ENCODE measurements around the gene SDC4. TPM values are rescaled to one million over a fixed set of nuclear protein-coding genes. Genes with fewer than 3 reads are reported as not detected.

SDC4 gene
- total RNA-seq, result 10 to 100 TPM in 3 of 4 donors, 1 to 10 TPM in 1; 7.9 to 77.9 (median 48.4) TPM

GRCh38 chr20:45347936-45348778, at the start of gene SDC4:
Gene SDC4 (minus strand): TSS chr20:45348424. CDS start chr20:45348384, 40 bp downstream.
- DNase-seq, result peak; percentile 73 to 76
- peaks cover 0 to 16% of the 10 kb centered on the region in 2 donors for H3K4me1 ChIP-seq

GRCh38 chr20:45395114-45395415, 46.8 kb upstream of the SDC4 start:
- Histone ChIP-seq H3K27ac (no peak overlapping the region), H3K9me3 (no peaks in the 10 kb centered on the region), H3K4me3 (no peak overlapping the region), H3K4me1 (no peaks in the 10 kb centered on the region), H3K36me3 (no peaks in the 10 kb centered on the region), H3K27me3 (no peaks in the 10 kb centered on the region)
- intact Hi-C loops (cut with DNase I; ENCODE audit: low total_unique reads), result no loop called here
- no peak for DNase-seq
- TF ChIP-seq POLR2A (IDR thresholded peaks at IDR 0.05), result no peak
- TF ChIP-seq, protein P1, sequence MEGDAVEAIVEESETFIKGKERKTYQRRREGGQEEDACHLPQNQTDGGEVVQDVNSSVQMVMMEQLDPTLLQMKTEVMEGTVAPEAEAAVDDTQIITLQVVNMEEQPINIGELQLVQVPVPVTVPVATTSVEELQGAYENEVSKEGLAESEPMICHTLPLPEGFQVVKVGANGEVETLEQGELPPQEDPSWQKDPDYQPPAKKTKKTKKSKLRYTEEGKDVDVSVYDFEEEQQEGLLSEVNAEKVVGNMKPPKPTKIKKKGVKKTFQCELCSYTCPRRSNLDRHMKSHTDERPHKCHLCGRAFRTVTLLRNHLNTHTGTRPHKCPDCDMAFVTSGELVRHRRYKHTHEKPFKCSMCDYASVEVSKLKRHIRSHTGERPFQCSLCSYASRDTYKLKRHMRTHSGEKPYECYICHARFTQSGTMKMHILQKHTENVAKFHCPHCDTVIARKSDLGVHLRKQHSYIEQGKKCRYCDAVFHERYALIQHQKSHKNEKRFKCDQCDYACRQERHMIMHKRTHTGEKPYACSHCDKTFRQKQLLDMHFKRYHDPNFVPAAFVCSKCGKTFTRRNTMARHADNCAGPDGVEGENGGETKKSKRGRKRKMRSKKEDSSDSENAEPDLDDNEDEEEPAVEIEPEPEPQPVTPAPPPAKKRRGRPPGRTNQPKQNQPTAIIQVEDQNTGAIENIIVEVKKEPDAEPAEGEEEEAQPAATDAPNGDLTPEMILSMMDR (IDR thresholded peaks at IDR 0.05), result no peak

More at GRCh38 chr20:45347936-45348778, at the start of gene SDC4:
- Histone ChIP-seq H3K27me3 (no peaks in the 10 kb centered on the region), H3K9me3 (no peaks in the 10 kb centered on the region), H3K27ac (peak within 1 kb of the TSS; percentile 91 to 97), H3K36me3 (no peaks in the 10 kb centered on the region), H3K4me3 (peak within 1 kb of the TSS; percentile 78)
- intact Hi-C loops (cut with DNase I; ENCODE audit: low total_unique reads), result no loop called here
- TF ChIP-seq, protein P1 (IDR thresholded peaks at IDR 0.05), result peak in 1 of 4 experiments; percentile 5
- TF ChIP-seq POLR2A (IDR thresholded peaks at IDR 0.05), result peak in 1 of 2 donors; percentile 93

DNA sequence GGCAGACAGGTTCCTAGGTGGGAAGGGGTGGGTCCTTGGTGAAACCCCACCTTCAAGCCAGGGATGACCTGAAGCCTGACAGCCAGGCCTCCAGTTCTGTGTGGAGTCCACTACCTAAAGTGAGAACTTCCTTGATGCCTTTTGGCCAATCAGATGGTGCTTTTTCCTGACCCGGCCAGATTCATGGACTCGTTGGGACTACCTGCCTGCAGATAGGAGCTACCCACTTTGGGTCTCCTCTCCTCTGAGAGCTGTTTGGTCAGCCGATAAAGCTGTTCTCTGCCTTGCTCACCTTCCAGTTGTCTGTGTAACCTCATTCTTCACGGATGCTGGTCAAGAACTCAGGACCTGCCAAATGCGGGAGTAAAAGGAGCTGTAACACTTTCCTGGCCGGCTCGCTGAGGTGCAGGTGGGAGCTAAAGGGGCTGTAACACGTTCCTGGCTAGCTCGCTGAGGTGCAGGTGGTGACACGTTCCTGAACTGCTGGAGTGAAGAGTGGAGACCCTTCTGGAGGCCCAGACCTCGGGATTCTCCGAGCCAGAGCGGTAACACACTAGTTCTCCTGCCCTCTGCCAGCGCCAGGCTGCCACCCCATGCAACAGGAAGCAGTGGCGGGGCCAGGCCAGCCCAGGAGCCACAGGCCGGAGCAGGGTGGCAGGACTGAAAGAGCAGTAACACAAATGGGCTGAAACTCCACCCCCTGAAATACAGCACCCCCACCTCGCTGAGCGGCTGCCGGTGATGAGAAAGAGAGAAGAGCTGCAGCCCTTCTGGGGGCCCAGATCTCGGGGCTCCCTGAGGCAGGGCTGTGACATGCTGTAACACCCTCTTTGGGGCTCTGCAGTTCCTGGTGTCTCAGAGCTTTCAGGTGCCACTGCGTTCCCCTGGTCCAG, 46.2 kb upstream of the SDC4 start:
- no peak overlapping the region for H3K4me3 ChIP-seq
- no peaks in the 10 kb centered on the region for H3K27me3 ChIP-seq
- TF ChIP-seq, protein P1 (IDR thresholded peaks at IDR 0.05), result no peak
- no peak for TF ChIP-seq POLR2A (IDR thresholded peaks at IDR 0.05)
- H3K27ac ChIP-seq, result no peak overlapping the region
- DNase-seq, result no peak
- H3K36me3 ChIP-seq, result no peaks in the 10 kb centered on the region
- H3K4me1 ChIP-seq, result no peaks in the 10 kb centered on the region
- intact Hi-C loops (cut with DNase I; ENCODE audit: low total_unique reads), result no loop called here
- no peaks in the 10 kb centered on the region for H3K9me3 ChIP-seq

DNA sequence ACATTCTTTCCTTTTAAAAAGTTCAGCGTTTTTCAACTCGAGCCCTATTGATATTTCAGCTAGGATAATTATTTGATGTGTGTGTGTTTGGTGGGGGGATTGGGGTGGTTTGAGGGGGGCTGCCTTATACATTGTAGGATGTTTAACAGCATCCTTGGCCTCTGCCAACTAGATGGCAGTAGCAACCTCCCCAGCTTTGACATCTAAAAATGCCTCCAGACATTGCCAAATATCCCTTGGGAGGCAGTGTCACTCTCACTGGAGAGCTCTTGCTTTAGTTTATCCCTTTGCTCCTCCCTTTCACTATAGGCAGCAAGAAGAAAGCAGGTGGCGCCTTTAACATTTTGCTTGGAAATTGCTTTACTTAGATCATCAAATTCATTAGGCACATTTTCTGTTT, 44.5 kb upstream of the SDC4 start:
- intact Hi-C loops (cut with DNase I; ENCODE audit: low total_unique reads), result no loop called here
- TF ChIP-seq POLR2A (IDR thresholded peaks at IDR 0.05), result no peak
- TF ChIP-seq, protein P1 (IDR thresholded peaks at IDR 0.05), result no peak

GRCh38 chr20:45391559-45391958, 43.3 kb upstream of the SDC4 start:
- intact Hi-C loops (cut with DNase I; ENCODE audit: low total_unique reads), result no loop called here
- no peaks in the 10 kb centered on the region for H3K9me3 ChIP-seq

More for the DNA sequence above, 44.5 kb upstream of the SDC4 start:
- Histone ChIP-seq H3K4me3 (no peak overlapping the region), H3K27me3 (no peaks in the 10 kb centered on the region), H3K36me3 (no peaks in the 10 kb centered on the region), H3K27ac (no peak overlapping the region), H3K4me1 (no peaks in the 10 kb centered on the region), H3K9me3 (no peaks in the 10 kb centered on the region)
- no peak for DNase-seq

More at GRCh38 chr20:45391559-45391958, 43.3 kb upstream of the SDC4 start:
- no peak for DNase-seq
- Histone ChIP-seq H3K36me3 (no peaks in the 10 kb centered on the region), H3K27me3 (no peaks in the 10 kb centered on the region), H3K4me3 (no peak overlapping the region), H3K4me1 (no peaks in the 10 kb centered on the region), H3K27ac (no peak overlapping the region)
- no peak for TF ChIP-seq POLR2A (IDR thresholded peaks at IDR 0.05)
- TF ChIP-seq, protein P1 (IDR thresholded peaks at IDR 0.05), result no peak

All from uterus (tissue), 4 donors.